Activated CD4-positive, CD25-positive, alpha-beta regulatory T cell treated with anti-CD3 and anti-CD28 coated beads, Interleukin-2, amount 50 U/mL, for 72 hours (primary cell): ENCODE measurements around the gene ARID5A.
"Not testable (repeated sequence)": the region's sequence is repeated elsewhere in the genome, so short reads cannot be mapped to it uniquely, and the experiment has no call there.

Experiments used
- DNase-seq: peaks from one replicate; pipeline ENCODE4 v3.0.0; 2021

The ARID5A gene

DNA sequence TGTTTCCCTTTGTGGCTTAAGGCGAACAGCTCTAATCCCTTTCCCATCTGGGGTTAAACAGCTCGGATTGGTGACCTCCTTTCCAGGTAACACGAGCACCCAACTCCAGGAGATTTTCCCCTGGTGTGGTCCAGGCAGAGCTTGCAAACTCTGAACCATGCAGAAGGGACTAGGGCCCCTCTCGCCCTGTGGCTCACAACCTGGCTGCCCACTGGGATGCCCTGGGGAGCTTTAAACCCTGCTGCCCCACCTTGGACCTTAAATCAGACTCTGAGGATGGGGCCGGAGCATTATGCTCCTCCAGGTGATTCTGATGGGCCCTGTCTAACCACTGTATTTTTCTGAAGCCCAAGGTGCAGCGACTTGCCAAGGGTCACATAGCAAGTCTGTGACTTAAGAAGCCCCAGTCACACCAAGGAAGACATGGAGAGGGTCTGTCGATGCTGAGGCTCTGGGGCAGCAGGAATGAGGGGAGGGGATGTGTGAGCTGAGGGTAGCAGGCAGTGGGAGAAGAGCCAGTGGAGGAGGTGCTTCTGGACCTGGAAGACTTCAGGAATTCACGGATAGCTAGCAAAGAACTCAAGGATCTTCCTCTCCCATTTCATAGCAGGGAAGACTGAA is 5.9 kb downstream of the ARID5A start:
- no peak for DNase-seq

DNA sequence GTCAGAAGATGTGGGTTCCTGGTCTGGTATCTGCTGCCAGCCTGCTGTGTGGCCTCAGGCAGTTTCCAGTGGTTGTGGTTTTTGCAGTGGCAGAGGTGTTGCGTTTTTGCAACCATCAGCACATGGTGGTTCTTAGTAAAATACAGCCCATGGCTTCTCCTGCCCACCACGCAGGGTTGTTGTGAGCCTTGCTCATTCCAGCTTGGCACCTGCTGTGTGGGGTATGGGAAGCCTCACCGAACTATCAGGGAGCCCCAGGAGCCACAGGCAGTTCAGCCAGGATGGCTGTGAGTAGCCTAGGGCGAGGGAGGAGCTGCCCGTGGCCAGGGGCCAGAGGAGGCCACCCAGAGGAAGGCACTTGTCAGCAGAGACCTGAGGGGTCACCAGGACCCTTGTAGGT is 9.8 kb downstream of the ARID5A start:
- DNase-seq, result peak; percentile 44

DNA sequence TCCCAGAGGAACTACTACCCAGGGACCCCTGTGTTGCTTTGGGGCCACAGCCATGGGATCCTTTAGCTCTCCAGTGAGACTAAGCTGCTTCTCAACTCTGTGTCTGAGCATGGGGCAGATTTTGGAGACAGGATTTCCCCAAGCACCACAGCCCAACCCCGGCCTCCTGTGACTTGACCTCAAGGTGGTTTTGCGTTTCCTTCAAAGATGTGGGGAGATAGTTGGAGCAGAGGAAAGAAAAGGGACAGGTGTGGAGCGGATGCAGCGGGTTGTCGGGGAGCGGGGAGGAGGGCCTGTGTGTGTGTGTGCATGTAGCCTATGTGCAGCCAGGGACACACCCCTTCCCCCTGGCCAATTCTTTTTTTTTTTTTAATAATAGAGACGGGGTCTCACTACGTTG is 10.2 kb downstream of the ARID5A start:
- DNase-seq, result peak; percentile 32

DNA sequence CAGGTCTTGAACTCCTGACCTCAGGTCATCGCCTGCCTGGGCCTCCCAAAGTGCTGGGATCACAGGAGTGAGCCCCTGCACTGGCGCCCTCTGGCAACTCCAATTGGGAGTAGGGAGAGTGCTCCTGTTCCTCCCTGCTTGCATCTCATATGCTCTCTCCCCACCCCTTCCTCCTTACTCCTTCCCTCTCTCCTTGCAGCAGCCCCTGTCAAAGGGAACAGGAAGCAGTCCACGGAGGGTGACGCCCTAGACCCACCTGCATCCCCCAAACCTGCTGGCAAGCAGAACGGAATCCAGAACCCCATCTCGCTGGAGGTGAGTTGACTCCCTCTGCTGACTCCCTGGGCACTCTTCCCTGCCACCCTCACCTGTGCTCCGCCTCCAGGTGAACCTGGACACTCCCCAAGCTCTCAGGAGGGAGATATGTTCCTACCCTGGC is 10.7 kb downstream of the ARID5A start:
- no peak for DNase-seq

DNA sequence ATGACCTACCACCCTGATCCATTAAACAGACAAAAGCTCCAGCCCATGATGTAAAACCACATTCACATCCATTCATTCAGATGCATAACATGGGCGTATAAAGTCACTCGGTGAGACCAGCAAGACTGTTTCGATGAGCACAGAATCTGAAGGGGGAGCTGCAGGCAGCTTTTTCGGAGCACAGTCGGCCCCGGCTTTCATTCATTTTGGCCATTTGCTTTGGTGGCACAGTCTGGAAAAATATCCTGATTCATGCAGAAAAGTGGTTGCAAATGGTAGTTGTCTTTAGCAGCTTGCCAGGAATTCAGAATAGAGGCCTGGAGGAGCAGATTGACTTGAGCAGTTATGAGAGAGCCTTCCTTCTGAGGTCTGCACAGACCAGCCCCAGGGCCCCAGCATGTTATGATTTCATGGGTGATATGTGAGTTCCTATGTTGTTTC is 11.2 kb downstream of the ARID5A start:
- DNase-seq, result no peak

DNA sequence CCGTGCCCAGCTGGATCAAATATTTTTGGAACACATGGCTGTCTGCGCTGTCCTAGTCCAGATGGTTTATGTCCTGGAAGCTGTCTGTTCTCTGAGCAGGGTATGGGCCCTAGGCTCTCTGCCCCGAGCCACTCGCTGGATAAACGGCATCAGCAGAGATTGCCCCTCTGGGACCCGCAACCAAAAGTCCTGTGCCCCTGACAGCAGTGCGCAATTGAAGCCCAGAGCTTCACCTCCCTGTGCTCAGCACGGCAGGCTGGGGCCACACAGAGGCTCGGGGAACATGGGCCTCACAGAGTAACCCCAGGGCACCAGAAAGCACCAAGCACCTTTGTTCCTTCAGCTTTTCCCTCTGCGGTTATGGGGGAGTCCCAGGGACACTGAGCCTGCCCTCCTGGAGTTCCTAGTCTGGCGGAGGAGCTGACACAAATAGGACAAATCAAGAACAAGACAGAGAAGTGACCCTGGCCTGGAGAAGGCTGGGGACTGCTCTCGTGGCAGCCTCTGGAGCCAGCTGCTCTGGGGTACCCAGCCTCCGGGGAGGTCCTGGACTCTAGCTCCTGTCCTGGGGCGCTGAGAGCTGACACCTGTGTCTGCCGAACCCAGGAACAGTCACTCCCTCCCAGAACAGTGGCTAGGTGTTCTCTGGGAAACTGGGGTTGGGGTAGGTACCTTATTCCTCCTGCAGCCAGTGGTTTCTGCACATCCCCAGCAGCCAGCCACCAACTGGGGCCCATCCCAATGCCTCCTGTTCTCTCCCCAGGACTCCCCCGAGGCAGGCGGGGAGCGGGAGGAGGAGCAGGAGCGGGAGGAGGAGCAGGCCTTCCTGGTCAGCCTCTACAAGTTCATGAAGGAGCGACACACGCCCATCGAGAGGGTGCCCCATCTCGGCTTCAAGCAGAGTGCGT is 12.3 kb downstream of the ARID5A start:
- no peak for DNase-seq

DNA sequence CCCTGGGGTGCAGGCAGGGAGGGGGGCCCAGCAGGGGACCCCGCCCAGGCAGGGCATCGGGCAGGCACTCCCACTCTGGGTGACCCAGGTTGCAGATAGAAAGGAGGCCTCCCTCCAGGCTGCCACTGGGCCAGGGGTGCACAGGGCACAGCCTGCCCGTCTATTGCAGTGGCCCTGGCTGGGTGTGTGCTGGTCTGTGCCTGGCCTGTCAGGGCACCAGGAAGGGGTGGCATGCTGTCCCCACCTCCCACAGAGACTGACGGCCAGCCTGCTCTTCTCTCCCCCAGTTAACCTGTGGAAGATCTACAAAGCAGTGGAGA is 12.9 kb downstream of the ARID5A start:
- no peak for DNase-seq

DNA sequence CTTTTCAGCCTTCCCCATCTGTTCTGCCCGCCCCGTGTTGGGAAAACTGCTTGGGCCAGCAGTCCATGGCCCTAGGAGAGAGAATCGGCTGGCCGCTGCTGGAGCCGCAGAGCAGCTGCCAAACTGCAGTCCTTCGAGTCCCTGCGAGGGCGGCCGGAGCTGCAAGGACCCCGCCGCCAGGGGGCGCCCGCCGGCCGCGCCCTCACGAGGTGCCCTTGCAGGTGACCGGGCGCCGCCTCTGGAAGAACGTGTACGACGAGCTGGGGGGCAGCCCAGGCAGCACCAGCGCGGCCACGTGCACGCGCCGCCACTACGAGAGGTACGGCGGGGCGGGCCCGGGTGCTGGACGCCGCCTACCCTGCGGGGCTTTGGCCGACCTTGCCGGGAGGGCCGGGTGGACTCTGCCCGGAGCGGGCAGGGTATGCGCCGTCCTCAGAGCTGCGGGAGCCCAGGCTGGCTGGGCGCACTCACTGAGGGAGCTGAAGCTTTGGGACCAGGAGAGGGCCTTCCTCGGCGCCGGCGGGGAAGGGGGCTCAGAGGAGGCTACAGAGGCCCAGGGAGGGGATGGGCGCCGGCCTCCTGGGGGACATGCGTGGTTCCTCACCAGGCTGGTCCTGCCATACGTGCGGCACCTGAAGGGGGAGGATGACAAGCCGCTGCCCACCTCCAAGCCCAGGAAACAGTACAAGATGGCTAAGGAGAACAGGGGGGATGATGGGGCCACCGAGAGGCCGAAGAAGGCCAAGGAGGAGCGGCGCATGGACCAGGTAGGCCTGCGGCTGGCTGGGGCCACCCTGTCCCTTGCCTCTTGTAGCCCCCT is 13.6 kb downstream of the ARID5A start:
- no peak for DNase-seq

DNA sequence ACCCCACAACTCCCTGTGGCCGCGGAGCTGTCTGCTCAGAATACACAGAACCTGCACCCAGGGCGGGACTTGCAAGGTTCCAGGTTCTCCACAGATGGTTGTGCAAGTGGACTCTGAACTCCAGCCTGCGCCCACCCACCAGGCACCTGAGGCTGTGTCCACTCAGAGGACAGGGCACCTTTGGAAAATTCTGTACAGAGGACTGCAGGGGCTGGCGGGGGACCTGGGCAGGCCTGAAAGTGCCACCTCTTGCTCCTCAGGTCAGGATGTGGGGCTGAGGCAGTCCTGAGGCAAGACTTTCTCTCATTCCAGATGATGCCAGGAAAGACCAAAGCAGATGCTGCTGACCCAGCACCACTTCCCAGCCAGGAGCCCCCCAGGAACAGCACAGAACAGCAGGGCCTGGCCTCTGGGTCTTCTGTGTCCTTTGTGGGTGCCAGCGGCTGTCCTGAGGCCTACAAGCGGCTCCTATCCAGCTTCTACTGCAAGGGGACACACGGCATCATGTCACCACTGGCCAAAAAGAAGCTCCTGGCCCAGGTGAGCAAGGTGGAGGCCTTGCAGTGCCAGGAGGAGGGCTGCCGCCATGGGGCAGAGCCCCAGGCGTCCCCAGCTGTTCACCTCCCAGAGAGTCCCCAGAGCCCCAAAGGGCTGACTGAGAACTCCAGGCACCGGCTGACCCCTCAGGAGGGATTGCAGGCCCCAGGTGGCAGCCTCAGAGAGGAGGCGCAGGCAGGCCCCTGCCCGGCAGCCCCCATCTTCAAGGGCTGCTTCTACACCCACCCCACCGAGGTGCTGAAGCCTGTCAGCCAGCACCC is 14.4 kb downstream of the ARID5A start:
- DNase-seq, result no peak

DNA sequence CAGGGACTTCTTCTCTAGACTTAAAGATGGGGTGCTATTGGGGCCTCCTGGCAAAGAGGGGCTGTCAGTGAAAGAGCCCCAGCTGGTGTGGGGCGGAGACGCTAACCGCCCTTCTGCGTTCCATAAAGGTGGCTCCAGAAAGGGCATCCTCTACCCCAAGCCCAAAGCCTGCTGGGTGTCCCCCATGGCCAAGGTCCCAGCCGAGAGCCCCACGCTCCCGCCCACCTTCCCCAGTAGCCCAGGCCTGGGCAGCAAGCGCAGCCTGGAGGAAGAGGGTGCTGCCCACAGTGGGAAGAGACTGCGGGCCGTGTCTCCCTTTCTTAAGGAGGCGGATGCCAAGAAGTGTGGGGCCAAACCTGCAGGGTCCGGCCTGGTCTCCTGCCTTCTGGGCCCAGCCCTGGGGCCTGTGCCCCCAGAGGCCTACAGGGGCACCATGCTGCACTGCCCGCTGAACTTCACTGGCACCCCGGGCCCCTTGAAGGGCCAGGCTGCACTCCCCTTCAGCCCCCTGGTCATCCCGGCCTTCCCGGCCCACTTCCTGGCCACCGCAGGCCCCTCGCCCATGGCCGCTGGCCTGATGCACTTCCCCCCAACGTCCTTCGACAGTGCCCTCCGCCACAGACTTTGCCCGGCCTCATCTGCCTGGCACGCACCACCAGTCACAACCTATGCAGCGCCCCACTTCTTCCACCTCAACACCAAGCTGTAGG is 15.2 kb downstream of the ARID5A start:
- DNase-seq, result no peak

DNA sequence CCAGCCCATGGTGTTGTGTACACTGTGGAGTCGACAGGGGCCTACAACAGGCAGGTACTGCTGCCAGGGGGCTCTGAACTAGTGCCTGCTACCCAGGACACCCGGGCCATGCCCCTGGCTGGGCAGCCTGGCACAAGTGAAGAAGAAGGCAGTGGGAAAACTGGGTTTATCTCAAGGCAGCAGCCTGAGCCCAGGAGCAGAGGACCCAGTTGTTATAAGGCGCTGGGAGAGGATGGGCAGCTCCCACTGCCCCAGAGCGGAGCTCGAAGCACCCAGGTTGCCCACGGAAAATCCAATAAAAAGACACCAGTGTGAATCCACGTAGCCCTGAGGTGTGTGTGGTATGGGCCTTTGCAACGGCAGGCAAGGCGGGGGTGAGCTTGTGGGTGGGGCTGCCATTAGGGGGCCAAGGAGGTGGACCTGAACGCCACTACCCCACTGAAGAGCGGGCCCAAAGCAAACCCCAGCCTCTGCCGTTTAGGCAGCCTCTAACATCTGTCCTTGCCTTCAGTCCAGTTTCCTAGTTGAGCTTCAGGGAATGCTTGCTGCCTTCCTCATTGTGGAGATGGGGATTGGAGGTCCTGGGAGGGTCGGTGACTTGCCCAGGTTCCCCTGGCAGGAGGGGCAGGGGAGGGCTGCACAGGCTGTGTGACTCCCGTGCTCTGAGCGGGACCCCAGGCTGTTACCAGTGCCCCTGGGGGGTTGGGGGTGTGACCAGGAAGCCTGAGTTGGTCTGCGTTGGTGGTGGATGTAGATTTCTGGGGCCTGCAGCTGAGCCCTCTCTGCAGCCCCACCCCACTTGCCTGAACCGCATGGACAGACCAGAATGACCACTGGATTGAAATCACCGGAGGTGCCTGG is 16.0 kb downstream of the ARID5A start:
- peak; percentile 31 for DNase-seq

DNA sequence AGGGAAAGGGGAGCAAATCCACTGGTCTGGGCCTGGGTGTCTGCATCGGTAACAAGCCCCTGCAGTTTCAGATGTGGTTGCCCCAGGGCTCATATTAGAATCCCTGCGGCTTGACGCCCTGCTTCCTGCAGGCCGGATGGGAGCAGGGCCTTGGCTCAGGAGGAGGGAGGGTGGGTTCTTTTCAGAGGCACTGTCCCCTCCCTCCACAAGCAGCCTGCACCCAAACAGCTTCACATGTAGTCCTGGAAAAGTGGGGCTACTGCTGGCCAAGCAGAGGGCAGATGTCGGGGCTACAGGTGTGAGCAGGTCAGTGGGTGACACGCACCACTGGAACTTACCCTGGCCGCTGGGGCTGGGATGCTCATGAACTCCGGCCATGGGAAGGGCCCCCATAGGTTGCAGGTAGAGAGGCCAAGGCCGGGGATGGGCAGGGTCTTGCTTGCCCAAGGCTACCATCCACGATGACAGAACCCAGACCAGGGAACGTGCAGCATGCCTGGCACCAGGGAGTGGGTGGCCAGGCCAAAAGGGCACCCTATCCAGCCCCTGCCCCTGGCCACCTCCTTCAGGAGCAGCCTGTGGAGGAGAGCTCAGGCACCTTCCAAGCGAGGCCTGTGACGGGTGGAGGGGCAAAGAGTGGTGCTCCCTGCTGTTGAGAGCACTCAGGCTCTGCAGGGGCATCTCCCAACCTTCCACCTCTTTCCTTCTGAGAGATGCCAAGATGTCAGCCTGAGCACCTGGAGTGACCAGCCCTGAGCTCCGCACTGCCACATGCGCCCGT is 16.8 kb downstream of the ARID5A start:
- DNase-seq, result peak; percentile 33

DNA sequence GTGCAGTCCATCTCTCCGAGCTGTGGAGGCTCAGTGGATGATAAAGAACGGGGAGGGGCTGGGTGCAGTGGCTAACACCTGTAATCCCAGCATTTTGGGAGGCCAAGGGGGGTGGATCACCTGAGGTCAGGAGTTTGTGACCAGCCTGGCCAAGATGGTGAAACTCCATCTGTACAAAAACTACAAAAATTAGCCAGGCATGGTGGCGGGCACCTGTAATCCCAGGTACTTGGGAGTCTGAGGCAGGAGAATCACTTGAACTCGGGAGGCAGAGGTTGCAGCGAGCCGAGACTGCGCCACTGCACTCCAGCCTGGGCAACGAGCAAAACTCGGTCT is 17.4 kb downstream of the ARID5A start:
- DNase-seq, result peak; percentile 40

DNA sequence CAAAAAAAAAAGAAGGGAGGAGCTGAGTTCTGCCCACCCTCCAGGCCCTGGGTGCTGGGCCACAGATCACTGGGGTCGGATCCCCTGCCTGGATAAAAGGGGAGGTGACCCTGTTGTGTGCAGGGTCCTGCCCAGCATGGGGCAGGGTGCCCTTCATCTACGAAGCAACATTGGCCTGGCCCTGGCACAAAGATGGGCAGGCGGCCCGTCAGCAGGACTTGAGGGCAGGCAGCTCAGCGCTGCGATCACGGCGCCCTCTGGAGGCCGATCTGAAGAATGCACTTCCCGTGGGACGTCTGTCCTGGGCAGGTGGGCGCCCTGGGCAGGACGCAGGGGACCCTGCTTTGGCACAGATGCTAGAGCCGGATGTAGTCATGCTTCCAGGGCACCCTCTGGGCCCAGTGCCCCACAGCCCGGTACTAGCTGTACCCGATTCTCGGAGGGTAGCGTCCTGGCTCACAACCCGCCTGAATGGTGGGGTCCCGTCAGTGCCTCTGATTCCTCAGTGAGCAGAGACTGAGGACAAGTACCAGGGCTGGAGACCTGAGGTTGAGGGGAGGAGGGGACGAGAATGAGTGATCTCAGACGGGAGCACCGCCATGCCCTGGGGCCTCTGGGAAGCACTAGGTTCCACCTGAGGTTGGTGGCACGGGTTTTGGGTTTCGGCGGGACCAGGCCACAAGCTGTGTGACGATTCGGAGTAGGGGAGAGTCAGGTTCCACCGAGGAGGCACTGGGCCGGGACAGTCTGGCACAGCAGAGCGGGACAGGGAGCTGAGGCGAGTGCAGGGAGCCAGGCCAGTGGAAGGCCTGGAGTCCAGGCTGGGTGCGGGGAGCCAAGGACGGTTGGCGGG is 18.0 kb downstream of the ARID5A start:
- peak; percentile 75 for DNase-seq

DNA sequence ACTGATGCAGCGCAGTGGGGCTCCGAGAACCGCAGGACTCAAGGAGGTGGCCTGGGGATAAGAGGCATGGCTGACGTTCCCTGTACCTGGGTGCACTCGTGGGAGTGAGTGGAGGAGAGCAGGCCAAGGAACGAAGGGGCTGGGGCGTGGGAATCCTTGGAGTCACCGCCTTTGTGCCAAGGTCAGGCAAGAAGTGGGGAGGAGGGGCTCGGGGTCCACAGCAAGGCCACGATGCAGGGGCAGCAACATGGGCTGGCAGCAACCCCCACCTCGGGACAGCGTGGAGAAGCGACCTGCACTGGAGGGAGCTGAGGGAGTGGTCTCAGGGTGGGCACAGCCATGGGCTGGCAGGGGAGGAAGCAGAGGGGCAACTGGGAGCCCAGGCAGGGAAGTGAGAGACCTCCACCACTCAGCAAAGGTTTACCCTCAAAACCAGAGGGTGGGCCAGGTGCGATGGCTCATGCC is 18.6 kb downstream of the ARID5A start:
- no peak for DNase-seq

DNA sequence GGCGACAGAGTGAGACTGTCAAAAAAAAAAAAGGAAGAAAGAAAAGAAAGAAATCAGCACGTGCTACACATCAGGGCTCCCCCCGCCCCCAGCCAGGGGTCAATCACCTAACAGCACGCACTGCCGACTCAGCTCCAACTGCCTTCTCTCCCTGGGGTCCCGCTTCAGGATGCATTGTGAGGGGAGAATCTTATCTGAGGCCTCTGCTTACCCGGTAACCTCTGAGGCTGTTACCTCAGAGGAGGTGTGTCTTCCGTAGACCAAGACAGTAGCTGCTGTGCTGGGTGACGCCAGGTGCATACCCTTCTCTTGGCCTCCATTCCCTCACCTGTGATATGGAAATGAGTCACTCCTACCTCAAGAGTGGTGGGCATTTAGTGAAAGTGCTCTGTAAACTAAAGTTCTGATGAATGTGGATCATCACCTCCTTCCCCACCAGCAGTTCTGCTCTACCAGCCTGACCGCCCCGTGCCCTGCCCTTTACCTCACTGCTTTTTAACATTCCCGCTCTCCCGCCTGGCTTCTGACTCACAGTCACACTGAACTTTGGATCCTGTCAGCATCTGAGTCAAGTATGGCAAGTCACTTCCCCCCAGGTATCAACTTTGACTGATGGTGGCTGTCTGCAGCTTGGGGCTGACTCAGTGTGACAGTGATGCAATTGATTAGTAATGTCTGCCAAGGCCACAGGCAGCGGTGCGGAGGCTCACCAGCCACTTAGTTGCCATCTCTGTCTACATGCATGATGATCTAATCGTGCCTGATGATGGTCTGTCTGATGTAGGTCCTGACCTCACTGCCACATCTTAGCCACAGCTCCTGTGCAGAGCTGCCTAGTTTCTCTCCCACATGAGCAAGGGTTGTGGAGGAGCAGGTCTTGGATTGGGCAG is 20.1 kb downstream of the ARID5A start:
- peak; percentile 65 for DNase-seq

DNA sequence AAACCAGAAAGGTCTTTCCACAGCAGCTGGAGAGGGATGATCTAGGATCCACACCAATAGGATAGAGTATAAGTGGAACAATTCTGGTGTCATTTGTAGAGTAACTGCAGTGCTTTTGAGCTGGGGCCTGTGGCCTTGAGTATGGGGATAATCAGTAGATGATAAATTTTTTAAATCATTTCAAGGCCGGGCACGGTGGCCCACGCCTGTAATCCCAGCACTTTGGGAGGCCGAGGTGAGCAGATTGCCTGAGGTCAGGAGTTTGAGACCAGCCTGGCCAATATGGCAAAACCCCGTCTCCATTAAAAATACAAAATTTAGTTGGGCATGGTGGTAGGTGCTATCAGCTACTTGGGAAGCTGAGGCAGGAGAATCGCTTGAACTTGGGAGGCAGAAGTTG is 20.9 kb downstream of the ARID5A start:
- not testable (repeated sequence) for DNase-seq

DNA sequence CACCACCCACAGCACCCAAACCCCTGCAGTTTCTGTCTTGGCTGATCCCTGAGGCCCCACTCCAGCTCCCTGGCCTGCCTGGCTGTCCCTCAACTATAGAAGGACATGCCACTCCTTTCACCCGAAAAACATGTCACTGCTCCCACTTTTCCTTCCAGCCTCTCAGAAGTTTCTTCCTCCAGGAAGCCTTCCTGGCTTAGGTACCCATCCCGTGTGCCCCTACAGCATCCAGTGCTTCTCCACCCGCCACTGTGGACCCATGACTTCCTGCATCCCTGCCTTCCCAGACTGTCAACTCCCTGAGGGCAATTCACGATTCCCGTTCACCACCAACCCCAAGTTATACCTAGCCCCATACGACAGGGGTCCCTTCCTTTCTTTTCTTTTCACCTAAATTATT is 21.5 kb downstream of the ARID5A start:
- no peak for DNase-seq
